ENCODE data around the gene FANCD2. TPM values are rescaled to one million over a fixed set of nuclear protein-coding genes. Genes with fewer than 3 reads are reported as not detected.

The FANCD2 gene
- polyA plus RNA-seq, 1 donor from 2014 or later: 3.3 TPM

DNA sequence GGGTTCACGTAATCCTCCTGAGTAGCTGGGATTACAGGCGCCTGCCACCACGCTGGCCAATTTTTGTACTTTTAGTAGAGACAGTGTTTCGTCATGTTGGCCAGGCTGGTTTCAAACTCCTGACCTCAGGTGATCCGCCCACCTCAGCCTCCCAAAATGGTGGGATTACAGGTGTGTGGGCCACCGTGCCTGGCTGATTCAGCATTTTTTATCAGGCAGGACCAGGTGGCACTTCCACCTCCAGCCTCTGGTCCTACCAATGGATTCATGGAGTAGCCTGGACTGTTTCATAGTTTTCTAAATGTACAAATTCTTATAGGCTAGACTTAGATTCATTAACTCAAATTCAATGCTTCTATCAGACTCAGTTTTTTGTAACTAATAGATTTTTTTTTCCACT is 124.8 kb downstream of the FANCD2 start:
- Histone ChIP-seq H3K9ac (ENCODE audit: low read length) (no peak overlapping the region), H3K27ac (ENCODE audit: low read length) (no peak overlapping the region), H3K27me3 (ENCODE audit: insufficient read depth, low read depth, low read length) (no peaks in the 10 kb centered on the region), H3K79me2 (replicated peaks; ENCODE audit: insufficient read depth, low read length) (no peaks in the 10 kb centered on the region), H4K20me1 (ENCODE audit: insufficient read depth) (no peaks in the 10 kb centered on the region), H3K36me3 (ENCODE audit: insufficient read depth, low read length) (peaks cover 12% of the 10 kb centered on the region), H3K9me3 (ENCODE audit: low read length) (no peaks in the 10 kb centered on the region), H2AFZ (ENCODE audit: low read depth, low read length) (no peak overlapping the region), H3K4me2 (ENCODE audit: low read length) (no peak overlapping the region), H3F3A (ENCODE audit: insufficient read depth, low read length, poor library complexity, severe bottlenecking) (no peaks in the 10 kb centered on the region), H3K4me3 (ENCODE audit: low read length) (no peak overlapping the region), H3K9me2 (ENCODE audit: insufficient read depth, low read length) (no peaks in the 10 kb centered on the region)
- TF ChIP-seq, protein P1, sequence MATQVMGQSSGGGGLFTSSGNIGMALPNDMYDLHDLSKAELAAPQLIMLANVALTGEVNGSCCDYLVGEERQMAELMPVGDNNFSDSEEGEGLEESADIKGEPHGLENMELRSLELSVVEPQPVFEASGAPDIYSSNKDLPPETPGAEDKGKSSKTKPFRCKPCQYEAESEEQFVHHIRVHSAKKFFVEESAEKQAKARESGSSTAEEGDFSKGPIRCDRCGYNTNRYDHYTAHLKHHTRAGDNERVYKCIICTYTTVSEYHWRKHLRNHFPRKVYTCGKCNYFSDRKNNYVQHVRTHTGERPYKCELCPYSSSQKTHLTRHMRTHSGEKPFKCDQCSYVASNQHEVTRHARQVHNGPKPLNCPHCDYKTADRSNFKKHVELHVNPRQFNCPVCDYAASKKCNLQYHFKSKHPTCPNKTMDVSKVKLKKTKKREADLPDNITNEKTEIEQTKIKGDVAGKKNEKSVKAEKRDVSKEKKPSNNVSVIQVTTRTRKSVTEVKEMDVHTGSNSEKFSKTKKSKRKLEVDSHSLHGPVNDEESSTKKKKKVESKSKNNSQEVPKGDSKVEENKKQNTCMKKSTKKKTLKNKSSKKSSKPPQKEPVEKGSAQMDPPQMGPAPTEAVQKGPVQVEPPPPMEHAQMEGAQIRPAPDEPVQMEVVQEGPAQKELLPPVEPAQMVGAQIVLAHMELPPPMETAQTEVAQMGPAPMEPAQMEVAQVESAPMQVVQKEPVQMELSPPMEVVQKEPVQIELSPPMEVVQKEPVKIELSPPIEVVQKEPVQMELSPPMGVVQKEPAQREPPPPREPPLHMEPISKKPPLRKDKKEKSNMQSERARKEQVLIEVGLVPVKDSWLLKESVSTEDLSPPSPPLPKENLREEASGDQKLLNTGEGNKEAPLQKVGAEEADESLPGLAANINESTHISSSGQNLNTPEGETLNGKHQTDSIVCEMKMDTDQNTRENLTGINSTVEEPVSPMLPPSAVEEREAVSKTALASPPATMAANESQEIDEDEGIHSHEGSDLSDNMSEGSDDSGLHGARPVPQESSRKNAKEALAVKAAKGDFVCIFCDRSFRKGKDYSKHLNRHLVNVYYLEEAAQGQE (IDR thresholded peaks at IDR 0.05; ENCODE audit: borderline replicate concordance): no peak
- TF ChIP-seq, protein P2, sequence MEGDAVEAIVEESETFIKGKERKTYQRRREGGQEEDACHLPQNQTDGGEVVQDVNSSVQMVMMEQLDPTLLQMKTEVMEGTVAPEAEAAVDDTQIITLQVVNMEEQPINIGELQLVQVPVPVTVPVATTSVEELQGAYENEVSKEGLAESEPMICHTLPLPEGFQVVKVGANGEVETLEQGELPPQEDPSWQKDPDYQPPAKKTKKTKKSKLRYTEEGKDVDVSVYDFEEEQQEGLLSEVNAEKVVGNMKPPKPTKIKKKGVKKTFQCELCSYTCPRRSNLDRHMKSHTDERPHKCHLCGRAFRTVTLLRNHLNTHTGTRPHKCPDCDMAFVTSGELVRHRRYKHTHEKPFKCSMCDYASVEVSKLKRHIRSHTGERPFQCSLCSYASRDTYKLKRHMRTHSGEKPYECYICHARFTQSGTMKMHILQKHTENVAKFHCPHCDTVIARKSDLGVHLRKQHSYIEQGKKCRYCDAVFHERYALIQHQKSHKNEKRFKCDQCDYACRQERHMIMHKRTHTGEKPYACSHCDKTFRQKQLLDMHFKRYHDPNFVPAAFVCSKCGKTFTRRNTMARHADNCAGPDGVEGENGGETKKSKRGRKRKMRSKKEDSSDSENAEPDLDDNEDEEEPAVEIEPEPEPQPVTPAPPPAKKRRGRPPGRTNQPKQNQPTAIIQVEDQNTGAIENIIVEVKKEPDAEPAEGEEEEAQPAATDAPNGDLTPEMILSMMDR (IDR thresholded peaks at IDR 0.05; ENCODE audit: poor library complexity, severe bottlenecking): no peak
- TF ChIP-seq TAF1 (IDR thresholded peaks at IDR 0.05; ENCODE audit: low read depth): no peak
- no peak for TF ChIP-seq POLR2AphosphoS5 (IDR thresholded peaks at IDR 0.05)
- TF ChIP-seq RAD21 (conservative IDR thresholded peaks at IDR 0.05): no peak
- TF ChIP-seq EP300 (conservative IDR thresholded peaks at IDR 0.05; ENCODE audit: poor library complexity, severe bottlenecking): no peak
- no peak for TF ChIP-seq MXI1 (conservative IDR thresholded peaks at IDR 0.05; ENCODE audit: poor library complexity, severe bottlenecking)
- no peak for TF ChIP-seq SMC3 (conservative IDR thresholded peaks at IDR 0.05; ENCODE audit: poor library complexity)
- TF ChIP-seq EZH2 (IDR thresholded peaks at IDR 0.05; ENCODE audit: borderline replicate concordance, insufficient read depth, low read length, poor library complexity, severe bottlenecking): no peak

Small RNAs within 50 kb of the gene (small RNA-seq; reads per million reads assigned to genes)
- 0 reads per million in 3 experiments for gene CYCSP10
- 0 reads per million in 3 experiments for gene RNU6-670P

Other genes starting within 250 kb of the FANCD2 start
- gene TADA3, start 234.0 kb upstream of the FANCD2 start, polyA plus RNA-seq: 55.4 and 64.0 TPM in 2 replicates
- gene ARPC4, start 233.4 kb upstream of the FANCD2 start, polyA plus RNA-seq: 179 and 188 TPM in 2 replicates
- gene TTLL3, start 216.2 kb upstream of the FANCD2 start, polyA plus RNA-seq: 47.6 and 78.3 TPM in 2 replicates
- 35.2 TPM in 2 replicates for gene RPUSD3, start 182.4 kb upstream of the FANCD2 start, polyA plus RNA-seq
- gene CIDEC, start 146.2 kb upstream of the FANCD2 start, polyA plus RNA-seq: not detected in 2 replicates
- 22.5 and 26.5 TPM in 2 replicates for gene JAGN1, start 135.8 kb upstream of the FANCD2 start, polyA plus RNA-seq
- 0.52 TPM in 1 of 2 replicates, not detected in the other for gene IL17RE, start 123.6 kb upstream of the FANCD2 start, polyA plus RNA-seq
- gene IL17RC, start 109.3 kb upstream of the FANCD2 start, polyA plus RNA-seq: 0.54 TPM in 1 of 2 replicates, not detected in the other
- 48.9 and 59.8 TPM in 2 replicates for gene CRELD1, start 92.6 kb upstream of the FANCD2 start, polyA plus RNA-seq
- gene PRRT3, start 74.0 kb upstream of the FANCD2 start, polyA plus RNA-seq: 2.9 and 4.3 TPM in 2 replicates
- 88.9 and 117 TPM in 2 replicates for gene EMC3, start 39.6 kb upstream of the FANCD2 start, polyA plus RNA-seq
- gene FANCD2OS, start 81.8 kb downstream of the FANCD2 start, polyA plus RNA-seq: not detected in 2 replicates
- gene BRK1, start 89.2 kb downstream of the FANCD2 start, polyA plus RNA-seq: 265 and 314 TPM in 2 replicates
- 94.9 and 108 TPM in 2 replicates for gene VHL, start 115.3 kb downstream of the FANCD2 start, polyA plus RNA-seq
- gene IRAK2, start 138.5 kb downstream of the FANCD2 start, polyA plus RNA-seq: 0.84 and 1.1 TPM in 2 replicates
- 22.1 and 24.5 TPM in 2 replicates for gene TATDN2, start 222.0 kb downstream of the FANCD2 start, polyA plus RNA-seq